Stimulated activated CD4-positive, alpha-beta T cell treated with anti-CD3 and anti-CD28 coated beads, Interleukin-12 subunit alpha, Interleukin-12 subunit beta, amount 100 ng/mL, for 24 hours (primary cell): ENCODE measurements around the gene WDR5.

Experiments used
- DNase-seq, 2 experiments: peaks; one replicate each; pipeline ENCODE4 v3.0.0-alpha.2; 2020; ENCODE audit warnings: low read depth in 2 of 2

WDR5 gene

GRCh38 chr9:134132208-134132870, 3.5 kb upstream of the WDR5 start:
- no peak for DNase-seq

DNA sequence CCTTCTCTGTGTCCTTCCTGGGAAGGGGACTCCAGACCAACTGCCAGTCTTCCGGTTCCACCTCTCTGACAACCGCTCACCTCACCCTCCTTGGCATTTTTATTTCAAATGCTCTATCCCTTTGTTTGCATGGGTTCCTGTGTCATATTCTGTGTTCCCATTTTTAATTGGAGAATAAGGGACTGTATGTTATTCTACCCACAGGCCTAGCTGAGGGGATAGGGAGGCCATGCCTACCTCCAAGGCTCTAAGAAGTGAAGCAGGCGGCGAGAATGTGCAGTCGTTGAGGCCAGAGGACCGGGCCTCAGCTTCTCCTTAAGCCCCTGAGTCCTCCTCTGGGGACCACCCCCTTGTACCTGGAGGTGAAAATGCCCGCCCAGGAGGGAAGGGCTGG, 936 bp upstream of the WDR5 start:
- no peak for DNase-seq

GRCh38 chr9:134136118-134136995, 475 bp downstream of the WDR5 start:
- no peak for DNase-seq

GRCh38 chr9:134136996-134137299, 1.1 kb downstream of the WDR5 start:
- no peak for DNase-seq

DNA sequence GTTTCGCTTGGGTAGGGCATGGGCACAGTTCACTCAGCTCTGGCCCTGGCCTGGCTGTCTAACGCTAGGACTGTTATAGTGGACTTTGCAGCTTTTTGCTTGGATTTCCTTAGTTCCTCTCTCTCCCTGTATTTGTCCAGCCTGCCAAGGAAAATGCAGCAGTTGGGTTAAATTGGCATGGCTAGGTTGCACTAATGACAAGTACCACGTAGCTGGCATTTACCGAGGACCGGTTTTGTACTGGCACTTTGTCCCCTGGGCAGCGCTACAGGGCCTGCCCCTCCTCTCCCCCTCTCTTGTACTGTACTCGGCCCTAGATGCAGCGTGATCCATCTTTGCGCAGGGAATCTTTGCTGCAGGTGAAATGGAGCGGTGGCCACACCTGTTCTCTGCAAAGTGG, 2.4 kb downstream of the WDR5 start:
- DNase-seq = no peak

- no peak for DNase-seq
These were observed 3.2 kb downstream of the WDR5 start for GRCh38 chr9:134139081-134139480.

DNA sequence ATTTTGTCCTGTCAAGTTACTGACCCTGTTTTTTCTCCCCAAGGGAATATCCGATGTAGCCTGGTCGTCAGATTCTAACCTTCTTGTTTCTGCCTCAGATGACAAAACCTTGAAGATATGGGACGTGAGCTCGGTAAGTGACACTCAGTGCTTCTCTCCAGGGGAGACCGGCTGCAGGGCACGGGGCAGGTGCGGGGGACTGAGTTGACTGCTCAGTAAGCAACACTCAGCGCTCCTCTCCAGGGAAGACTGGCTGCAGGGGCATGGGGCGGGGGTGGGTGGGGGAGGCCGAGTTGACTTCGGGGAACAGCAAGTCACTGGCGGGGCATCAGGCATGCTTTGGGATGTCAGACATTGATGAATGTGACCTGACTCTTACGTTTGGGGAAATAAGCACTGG, 6.0 kb downstream of the WDR5 start:
- DNase-seq = no peak

GRCh38 chr9:134144801-134145200, 8.9 kb downstream of the WDR5 start:
- DNase-seq = no peak

DNA sequence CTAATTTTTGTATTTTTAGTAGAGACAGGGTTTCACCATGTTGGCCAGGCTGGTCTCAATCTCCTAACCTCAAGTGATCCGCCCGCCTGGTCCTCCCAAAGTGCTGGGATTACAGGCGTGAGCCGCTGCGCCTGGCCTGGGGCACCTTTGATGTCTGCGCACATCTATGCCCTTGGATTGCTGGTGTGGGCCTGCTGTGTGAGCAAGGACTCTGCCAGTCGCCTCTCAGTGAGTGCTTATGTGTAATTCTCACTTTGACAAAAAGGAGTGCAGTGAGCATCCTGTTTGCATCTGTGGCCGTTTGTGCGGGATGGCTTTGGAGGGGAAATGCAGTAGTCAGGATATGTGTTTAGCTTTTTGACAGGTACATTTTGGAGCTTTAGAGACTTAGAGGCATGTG, 9.4 kb downstream of the WDR5 start:
- no peak for DNase-seq

- no peak for DNase-seq
These were observed 11.1 kb downstream of the WDR5 start for GRCh38 chr9:134146774-134147493.

- DNase-seq = no peak
These were observed 13.5 kb downstream of the WDR5 start for GRCh38 chr9:134149380-134149779.

DNA sequence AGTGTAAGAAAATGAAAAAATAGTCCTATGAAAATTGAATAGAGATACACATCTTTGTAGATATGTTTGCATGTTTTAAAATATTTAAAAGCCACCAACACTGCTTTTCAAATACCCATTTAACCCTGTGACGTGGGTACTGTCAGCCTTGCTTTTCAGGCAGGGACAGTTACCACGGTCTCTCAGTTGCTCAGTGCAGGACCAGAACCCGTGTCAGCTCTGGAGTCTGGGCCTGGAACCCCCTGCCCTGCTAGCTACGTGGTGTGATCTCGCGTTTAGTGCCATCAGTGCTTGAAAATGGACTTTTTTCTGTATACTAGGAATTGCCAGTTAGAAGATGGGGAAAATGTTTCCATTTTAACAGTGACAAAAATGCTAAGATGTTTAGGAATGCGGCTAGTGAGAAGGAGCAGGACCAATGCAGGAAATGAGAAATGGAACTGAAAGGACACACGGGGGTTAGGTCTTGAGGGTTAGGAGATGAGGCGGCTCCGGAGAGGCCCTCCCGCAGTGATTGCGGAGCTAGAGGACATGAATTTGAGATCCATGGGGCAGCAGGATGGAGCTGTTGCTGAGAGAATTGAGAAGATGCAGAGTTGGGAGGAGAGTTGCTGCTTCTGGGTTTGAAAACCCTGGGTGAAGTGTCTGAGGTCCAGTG, 14.8 kb downstream of the WDR5 start:
- no peak for DNase-seq

GRCh38 chr9:134152022-134152448, 16.2 kb downstream of the WDR5 start:
- DNase-seq = no peak

GRCh38 chr9:134152488-134152887, 16.6 kb downstream of the WDR5 start:
- DNase-seq = no peak

DNA sequence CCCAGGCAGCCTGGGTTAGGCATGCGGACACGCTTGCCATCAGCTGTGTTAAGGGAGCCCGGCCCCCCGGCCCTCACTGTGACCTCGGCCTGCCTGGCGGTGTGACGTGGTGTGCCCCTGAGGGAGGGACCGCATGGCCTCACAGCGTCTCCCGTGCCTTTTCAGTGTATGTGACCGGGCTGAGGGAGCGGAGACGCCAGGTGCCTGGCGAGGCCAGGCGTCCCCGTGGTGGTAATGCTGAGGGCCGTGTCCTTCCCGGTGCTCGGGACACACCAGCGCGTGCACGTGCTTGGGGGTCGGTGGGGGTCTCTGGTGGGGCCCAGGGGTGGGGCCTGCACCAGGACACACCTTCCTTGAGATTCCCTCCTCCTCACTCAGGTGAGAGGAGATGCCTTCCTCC, 17.6 kb downstream of the WDR5 start:
- no peak for DNase-seq

DNA sequence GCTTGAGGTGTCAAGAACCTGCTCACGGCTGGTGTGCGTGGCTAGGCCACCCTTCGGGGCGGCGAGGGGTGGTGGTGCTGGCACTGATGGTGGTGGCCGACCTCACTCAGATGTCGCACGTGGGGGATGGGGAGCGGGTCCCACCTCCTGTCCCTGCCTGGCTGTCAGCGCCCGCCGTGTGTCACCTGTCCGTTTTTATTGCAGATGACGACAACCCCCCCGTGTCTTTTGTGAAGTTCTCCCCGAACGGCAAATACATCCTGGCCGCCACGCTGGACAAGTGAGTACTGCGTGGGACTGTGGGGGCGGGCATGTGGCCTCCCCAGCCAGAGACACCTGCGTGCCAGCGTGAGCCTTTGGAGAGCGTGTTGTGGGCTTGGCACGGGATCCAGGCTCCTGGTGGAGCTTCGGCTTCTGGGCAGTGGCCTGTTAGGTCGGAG, 18.4 kb downstream of the WDR5 start:
- DNase-seq = no peak

- no peak for DNase-seq
These were observed 20.0 kb downstream of the WDR5 start for GRCh38 chr9:134155812-134156377.

GRCh38 chr9:134156564-134157377, 20.9 kb downstream of the WDR5 start:
- DNase-seq = no peak

- DNase-seq = no peak
These were observed 21.6 kb downstream of the WDR5 start for GRCh38 chr9:134157378-134157885.

GRCh38 chr9:134158242-134158641, 22.4 kb downstream of the WDR5 start:
- no peak for DNase-seq
